ENCODE results near the gene TMEM239.

DNA sequence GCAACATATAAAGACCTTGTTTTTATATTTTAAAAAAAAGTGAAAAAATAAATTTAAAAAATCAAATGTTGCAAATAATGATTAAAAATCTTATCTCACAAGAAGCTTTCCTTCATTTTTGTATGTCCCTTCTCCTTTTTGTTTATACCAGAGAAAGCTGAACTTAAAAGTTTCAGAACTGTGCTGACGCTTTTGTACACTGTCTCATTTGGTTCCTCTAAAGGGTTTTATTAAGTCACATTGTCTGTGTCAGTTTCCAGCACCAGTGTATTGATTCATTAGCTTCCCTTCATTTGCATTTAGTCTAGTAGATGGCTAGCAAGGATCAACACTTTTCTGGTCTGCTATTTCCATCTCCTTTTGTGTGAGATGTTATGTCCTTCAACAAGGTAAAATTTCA, 17.6 kb downstream of the TMEM239 start:
- TF ChIP-seq, protein P1, sequence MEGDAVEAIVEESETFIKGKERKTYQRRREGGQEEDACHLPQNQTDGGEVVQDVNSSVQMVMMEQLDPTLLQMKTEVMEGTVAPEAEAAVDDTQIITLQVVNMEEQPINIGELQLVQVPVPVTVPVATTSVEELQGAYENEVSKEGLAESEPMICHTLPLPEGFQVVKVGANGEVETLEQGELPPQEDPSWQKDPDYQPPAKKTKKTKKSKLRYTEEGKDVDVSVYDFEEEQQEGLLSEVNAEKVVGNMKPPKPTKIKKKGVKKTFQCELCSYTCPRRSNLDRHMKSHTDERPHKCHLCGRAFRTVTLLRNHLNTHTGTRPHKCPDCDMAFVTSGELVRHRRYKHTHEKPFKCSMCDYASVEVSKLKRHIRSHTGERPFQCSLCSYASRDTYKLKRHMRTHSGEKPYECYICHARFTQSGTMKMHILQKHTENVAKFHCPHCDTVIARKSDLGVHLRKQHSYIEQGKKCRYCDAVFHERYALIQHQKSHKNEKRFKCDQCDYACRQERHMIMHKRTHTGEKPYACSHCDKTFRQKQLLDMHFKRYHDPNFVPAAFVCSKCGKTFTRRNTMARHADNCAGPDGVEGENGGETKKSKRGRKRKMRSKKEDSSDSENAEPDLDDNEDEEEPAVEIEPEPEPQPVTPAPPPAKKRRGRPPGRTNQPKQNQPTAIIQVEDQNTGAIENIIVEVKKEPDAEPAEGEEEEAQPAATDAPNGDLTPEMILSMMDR (IDR thresholded peaks at IDR 0.05) = no peak
- TF ChIP-seq POLR2A (IDR thresholded peaks at IDR 0.05) = no peak
